Tibial nerve (tissue), 4 donors: ENCODE measurements around the gene HOXC10. TPM values are rescaled to one million over a fixed set of nuclear protein-coding genes. Genes with fewer than 3 reads are reported as not detected.

Experiments used
- DNase-seq, 2 donors: peaks; one replicate each; pipeline ENCODE4 v3.0.0-alpha.2; 2019; ENCODE audit warnings: low spot score in 2 of 2
- H3K27ac ChIP-seq, 4 donors: fragments of 200-600 bp; sonication (generic) in 3 of 4; one replicate each; pipeline ENCODE4 v1.5.1; 2017 to 2019; ENCODE audit warnings: mild to moderate bottlenecking in 1 of 4
- H3K27me3 ChIP-seq, 2 donors: fragments of 200-600 bp; sonication (generic) in 1 of 2; one replicate each; pipeline versions ENCODE4 v1.5.1 to v1.6.0; 2017 to 2019
- H3K36me3 ChIP-seq, 3 donors: fragments of 200-600 bp; sonication (generic); one replicate each; pipeline ENCODE4 v1.5.1; 2018 to 2019
- H3K4me1 ChIP-seq, 4 donors: fragments of 200-600 bp; sonication (generic) in 3 of 4; one replicate each; pipeline ENCODE4 v1.5.1; 2017 to 2019
- H3K4me3 ChIP-seq, 4 donors: fragments of 200-600 bp; sonication (generic) in 3 of 4; one replicate each; pipeline ENCODE4 v1.5.1; 2017 to 2019; ENCODE audit warnings: mild to moderate bottlenecking in 1 of 4, moderate library complexity in 1 of 4
- H3K9me3 ChIP-seq, 4 donors: fragments of 200-600 bp; sonication (generic) in 3 of 4; one replicate each; pipeline ENCODE4 v1.5.1; 2017 to 2019
- CTCF ChIP-seq, 5 experiments: fragments of 200-600 bp in 3 of 5; fragments of 450-650 bp in 2 of 5; sonication (generic) in 3 of 5; IDR thresholded peaks; one replicate each; pipeline ENCODE4 v1.5.1; 2016 to 2019; ENCODE audit warnings: antibody characterized with exemption in 5 of 5, mild to moderate bottlenecking in 3 of 5, moderate library complexity in 2 of 5
- EP300 ChIP-seq, 2 donors: sonication (generic); formaldehyde crosslinking; IDR thresholded peaks; one replicate each; pipeline ENCODE4 v1.6.1; 2017; ENCODE audit warnings: antibody characterized with exemption in 2 of 2, mild to moderate bottlenecking in 1 of 2
- POLR2A ChIP-seq, 2 donors: fragments of 450-650 bp; IDR thresholded peaks; one replicate each; pipeline ENCODE4 v1.6.1; 2017; ENCODE audit warnings: antibody characterized with exemption in 2 of 2, mild to moderate bottlenecking in 2 of 2, moderate library complexity in 2 of 2
- WGBS, 2 donors: methylation state at CpG; one replicate each; pipeline ENCODE4 v1.1.5; 2018; 5-methylcytosine and 5-hydroxymethylcytosine counted together
- small RNA-seq: library from RNA; depleted of rRNA; stranded (forward); fragments of <200 nt; gene quantifications from one replicate; pipeline ENCODE3, GENCODE V24; 2016
- total RNA-seq, 4 donors: library from RNA; depleted of rRNA; stranded (reverse); fragments of >200 nt; gene quantifications; one replicate each; pipeline ENCODE4 v1.1.0, GENCODE V29; 2016

The HOXC10 gene
- total RNA-seq, 4 donors from 2014 or later, result 1.7 to 6.1 (median 2.5) TPM

DNA sequence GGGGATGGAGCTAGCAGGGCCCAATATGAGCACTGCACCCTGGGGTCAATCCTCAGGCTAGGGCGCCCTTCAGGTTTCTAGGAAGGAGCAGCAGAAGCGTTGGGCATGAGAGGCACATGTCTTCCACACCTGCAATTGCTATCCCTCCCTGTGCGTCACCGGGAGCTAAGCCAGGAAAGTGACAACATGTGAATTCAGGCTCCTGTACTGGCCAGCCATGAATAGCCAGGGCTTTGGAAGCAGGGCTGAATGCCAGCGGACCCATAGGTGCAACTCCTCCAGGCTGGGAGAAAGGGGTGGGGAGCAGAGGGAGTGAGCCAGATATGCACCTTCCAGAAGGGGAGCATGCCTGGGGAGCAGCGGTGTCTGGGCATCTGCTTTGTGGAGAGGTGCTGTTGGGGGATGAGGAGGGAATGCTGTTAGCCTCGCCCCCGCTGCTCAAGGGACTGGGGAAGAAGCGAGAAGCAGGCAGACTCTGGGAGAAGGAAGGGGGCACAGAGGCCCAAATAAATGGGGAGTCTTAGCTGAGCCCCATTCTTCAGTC, 54.0 kb downstream of the HOXC10 start:
- peak; percentile 61 to 66 for DNase-seq
- TF ChIP-seq CTCF (IDR thresholded peaks at IDR 0.05), result no peak
- TF ChIP-seq EP300 (IDR thresholded peaks at IDR 0.05), result no peak
- no peak for TF ChIP-seq POLR2A (IDR thresholded peaks at IDR 0.05)
- Histone ChIP-seq H3K36me3 (no peaks in the 10 kb centered on the region), H3K9me3 (no peaks in the 10 kb centered on the region), H3K27ac (peak overlapping the region in 3 of 4 donors; percentile 66 to 83 (median 68)), H3K27me3 (peaks cover 0 to 1% of the 10 kb centered on the region in 2 donors), H3K4me3 (peak overlapping the region in 1 of 4 donors; percentile 27), H3K4me1 (peaks cover 0 to 84% (median 21%) of the 10 kb centered on the region in 4 donors)
- 47 to 61% methylated on average over 9 of the region's 9 CpGs for WGBS, 2 donors

DNA sequence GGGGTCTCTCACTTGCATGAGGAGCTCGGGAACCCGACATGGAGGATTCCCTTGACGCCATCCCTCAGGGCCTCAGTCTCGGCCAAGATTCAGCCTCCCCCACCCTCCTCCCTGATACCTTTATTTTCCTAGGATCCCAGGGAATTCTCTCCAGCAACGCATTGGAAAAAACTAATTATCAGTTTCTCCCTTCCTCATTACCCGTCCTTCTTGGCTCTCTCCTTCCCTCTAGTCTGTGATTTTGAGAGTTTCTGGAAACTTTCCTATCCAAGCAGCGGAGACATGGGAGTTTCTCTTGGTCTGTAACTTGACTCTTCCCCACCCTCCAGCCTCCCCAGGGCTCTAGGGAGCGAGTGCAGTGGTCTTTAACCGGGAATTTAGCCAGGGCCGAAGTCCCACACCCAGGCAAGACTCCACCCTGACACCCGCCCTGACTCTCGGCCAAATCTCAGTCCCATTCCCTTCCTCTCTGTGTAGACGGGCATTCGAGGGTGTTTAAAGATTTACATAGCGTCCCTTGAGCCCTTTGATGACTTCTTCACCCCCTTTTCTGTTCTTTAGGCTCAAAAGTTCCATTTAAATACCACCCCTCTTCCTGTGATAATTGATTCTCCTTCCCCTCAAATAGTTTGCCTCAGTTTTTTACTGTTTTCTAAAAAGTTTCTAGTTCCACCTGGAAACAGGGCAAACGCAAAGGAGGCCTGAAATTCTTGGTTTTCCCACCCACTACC, 54.6 kb downstream of the HOXC10 start:
- Histone ChIP-seq H3K4me1 (peaks cover 0 to 83% (median 21%) of the 10 kb centered on the region in 4 donors), H3K9me3 (no peaks in the 10 kb centered on the region), H3K36me3 (no peaks in the 10 kb centered on the region), H3K27ac (peak overlapping the region in 3 of 4 donors; percentile 66 to 83 (median 68)), H3K27me3 (no peaks in the 10 kb centered on the region), H3K4me3 (peak overlapping the region in 1 of 4 donors; percentile 27)
- TF ChIP-seq CTCF (IDR thresholded peaks at IDR 0.05) (no peak), EP300 (IDR thresholded peaks at IDR 0.05) (peak in 1 of 2 donors; percentile 22)
- 12 to 22% methylated on average over 16 of the region's 16 CpGs for WGBS, 2 donors
- peak in 1 of 2 donors; percentile 43 for DNase-seq

Small RNA genes within 50 kb of the gene (small RNA-seq; reads per million reads assigned to genes)
- not detected for gene AC012531.3
- not detected for gene AC012531.4
- not detected for gene HOXC5
- gene MIR196A2, result 27.1 reads per million, percentile 93 among the genes with 10 or more reads in this experiment
- 18.1 reads per million, percentile 92 among the genes with 10 or more reads in this experiment for gene MIR615
- gene RF01905, result not detected
- gene RF01906, result not detected

Other genes starting within 250 kb of the HOXC10 start
- not detected for gene CISTR, start 233.2 kb upstream of the HOXC10 start, total RNA-seq
- gene HOXC13, start 46.3 kb upstream of the HOXC10 start, total RNA-seq, result not detected
- gene HOXC12, start 30.2 kb upstream of the HOXC10 start, total RNA-seq, result 1 to 10 TPM in 1 of 4 donors, under 1 TPM in 1, not detected in 2; 0.22 to 1.4 TPM
- gene HOXC11, start 12.0 kb upstream of the HOXC10 start, total RNA-seq, result under 1 TPM in 3 of 4 donors, not detected in 1; 0.20 to 0.63 (median 0.60) TPM
- under 1 TPM in 3 of 4 donors, not detected in 1; 0.20 to 0.42 (median 0.30) TPM for gene HOTAIR, start 10.2 kb upstream of the HOXC10 start, total RNA-seq
- 10 to 100 TPM in 1 of 4 donors, 1 to 10 TPM in 3; 4.4 to 10.5 (median 7.9) TPM for gene HOXC9, start 15.0 kb downstream of the HOXC10 start, total RNA-seq
- gene HOXC8, start 23.8 kb downstream of the HOXC10 start, total RNA-seq, result 1 to 10 TPM in 3 of 4 donors, under 1 TPM in 1; 0.98 to 2.3 (median 2.0) TPM
- 10 to 100 TPM in 1 of 4 donors, 1 to 10 TPM in 3; 3.6 to 17.3 (median 7.2) TPM for gene HOXC6, start 43.3 kb downstream of the HOXC10 start, total RNA-seq
- gene HOXC5, start 47.9 kb downstream of the HOXC10 start, total RNA-seq, result 1 to 10 TPM; 1.4 to 2.7 (median 1.7) TPM
- 1 to 10 TPM; 2.7 to 8.1 (median 4.1) TPM for gene HOXC4, start 68.7 kb downstream of the HOXC10 start, total RNA-seq
- 10 to 100 TPM; 31.5 to 55.5 (median 36.3) TPM for gene SMUG1, start 203.8 kb downstream of the HOXC10 start, total RNA-seq